Measurements from ENCODE around the gene IFFO2.

IFFO2 gene

DNA sequence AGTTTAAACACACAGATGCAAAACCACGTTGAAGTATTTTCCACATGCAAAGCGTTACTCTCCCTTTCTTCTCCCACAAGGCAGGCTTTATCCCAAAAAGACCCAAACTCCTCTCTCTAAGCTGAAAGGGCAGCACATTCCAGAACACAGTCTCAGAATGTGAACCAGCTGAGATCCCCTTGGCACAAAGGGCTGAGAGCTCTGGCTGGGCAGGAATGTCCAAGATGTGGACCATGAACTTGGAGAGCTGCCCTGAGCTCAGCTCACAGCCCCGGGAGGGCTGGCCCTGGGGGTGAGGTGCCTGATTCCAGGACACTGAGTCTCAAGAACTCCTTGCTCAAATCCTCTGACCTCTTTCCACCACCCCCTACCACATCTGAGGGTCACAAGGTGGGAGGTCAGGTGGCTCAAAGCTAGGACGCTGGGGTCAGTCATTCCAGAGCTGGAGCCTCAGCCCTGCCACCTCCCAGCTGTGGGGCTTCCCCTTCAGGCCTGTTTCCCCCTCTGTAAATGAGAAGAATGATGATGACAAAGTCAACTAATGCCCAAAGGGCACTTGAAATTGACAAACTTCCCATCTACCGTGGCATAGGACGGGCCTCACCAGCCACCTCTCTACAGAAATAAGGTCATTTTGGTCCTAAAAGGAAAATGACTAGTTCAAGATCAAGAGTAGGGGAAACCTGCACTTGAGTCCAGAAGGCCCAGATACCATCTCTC lies 65.6 kb downstream of the IFFO2 start:
- DNase-seq = no peak

DNA sequence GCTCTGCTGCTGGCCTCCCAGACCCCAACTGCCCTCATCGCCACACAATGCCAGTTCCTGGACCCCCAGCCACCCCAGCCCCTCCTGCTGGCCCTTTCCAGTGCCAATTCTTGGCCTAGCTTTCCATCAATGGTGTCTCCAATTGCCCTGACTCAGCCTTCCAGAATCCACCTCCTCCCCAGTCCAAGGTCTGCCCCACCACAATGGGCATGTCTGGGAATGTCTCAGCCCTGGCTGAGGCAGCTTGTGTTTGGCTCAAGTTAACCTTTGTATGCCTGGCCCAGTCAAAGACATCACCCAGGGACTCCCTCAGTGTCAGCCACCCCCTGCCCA lies 70.5 kb downstream of the IFFO2 start:
- DNase-seq = no peak

DNA sequence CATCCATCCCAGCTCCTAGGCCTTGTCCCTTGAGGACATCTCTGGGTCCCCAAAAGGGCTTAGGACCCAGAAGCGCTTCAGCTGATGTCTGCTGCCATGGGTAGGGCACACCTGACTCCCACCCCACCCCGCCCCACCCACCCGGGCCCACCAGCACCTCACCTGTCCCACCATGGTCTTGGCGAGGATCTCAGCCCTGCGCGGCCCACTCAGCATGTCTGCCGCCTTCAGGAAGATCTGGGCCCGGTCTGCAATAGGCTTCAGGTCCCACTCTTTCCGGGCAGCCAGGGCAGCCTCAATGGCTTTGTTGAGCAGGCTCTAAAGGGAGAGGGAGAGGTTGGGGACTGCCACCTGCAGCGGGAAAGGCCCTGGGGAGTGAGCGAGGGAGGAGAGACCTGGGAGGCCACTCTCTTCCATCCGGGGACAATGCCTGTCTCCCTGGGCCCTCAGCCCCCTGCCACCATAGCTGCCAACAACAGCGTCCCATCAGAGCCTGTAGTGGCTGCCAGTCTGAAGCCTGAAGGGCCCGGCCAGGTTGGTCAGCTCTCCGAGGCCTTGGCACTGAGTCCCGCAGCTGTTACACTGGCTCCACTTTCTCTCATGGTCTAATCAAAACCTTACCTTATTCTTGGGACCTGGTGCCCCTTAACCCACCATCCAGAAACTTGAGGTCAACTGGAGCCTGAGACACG lies 71.0 kb downstream of the IFFO2 start:
- no peak for DNase-seq

DNA sequence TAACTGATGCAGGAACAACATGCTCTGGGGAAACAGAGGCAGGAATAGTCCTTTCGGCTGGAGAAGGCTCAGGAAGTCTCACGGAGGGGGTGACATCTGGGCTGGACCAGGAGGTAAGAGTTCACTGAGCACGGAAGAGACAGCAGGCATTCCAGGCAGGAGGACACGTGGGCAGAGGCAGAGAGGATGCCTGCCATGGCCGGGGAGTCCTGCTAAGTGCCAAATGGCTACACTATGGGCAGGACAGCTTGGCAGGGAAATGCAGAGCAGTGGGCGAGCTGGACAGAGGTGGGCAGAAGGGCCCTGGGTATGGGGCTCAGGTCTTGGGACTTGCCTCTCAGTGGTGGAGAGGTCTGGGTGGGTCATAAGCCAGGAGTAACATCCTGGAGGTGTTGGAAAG lies 71.7 kb downstream of the IFFO2 start:
- no peak for DNase-seq

DNA sequence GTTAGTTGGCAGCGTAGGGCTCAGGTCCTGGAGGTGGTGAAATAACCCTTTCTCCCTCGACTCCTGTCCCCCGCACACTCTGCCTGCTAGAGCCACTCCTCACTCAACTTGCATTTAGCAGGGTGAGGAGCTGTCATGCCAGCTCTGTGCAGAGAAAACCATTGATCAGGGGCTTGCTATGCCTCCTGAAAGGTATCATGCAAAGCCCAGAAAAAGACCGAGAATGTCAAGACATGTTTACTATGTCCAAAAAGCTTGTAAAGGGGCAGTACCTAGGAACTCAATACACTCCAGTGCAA lies 72.1 kb downstream of the IFFO2 start:
- no peak for DNase-seq

DNA sequence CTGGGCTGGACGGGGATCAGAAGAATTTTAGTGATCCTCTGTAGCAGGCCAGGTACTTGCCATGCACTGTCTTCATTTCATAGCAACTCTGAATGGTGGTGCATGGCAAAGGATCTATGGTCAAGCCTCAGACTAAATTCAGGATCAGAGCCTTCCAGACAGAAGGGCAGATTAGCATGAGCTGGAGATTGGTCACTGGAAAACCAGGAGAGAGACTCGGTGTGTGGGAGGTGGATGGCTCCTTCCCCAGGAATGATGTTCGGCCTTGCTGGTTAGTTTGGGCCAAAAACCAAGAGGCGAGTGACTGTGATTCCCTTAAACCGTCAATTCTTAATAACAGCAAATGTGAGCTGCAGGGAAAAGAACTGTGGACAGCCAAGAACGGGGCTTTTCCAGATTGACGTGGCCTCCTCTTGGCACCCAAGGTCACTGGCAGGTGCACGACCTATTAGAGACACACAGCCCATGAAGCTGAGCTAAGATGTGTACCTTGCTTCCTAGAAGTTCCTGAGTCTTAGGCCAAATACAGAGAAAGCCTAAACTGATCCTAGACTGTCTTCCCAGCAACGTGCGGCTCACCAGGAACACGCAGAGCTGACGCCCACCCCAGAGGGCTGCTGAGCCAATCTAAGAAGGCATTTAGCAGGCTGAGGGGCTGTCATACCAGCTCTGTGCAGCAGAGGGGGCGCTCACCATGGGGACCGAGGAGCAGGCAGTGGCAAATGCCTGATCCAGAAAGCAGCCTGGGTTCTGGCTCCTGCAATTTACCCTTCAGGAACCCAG lies 72.6 kb downstream of the IFFO2 start:
- peak; percentile 53 for DNase-seq

DNA sequence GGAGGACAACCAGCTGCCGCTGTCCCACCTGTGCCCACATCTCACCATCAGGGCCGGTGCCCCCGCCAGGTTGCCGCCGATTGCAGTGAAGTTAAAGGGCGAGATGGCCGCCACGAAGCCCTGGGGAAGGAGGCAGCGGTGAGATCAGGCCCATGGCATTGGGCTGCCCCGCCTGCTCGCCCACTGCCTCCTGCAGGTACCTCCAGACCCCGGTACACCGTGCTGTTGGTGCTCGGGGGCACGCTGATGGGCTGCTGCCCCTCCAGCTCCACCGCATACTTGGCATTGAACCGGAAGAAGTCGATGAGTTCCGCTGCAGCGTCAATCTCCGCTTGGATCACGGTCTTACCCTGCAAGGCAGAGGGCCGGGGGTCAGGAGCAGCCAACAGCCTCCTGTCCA lies 73.4 kb downstream of the IFFO2 start:
- no peak for DNase-seq

DNA sequence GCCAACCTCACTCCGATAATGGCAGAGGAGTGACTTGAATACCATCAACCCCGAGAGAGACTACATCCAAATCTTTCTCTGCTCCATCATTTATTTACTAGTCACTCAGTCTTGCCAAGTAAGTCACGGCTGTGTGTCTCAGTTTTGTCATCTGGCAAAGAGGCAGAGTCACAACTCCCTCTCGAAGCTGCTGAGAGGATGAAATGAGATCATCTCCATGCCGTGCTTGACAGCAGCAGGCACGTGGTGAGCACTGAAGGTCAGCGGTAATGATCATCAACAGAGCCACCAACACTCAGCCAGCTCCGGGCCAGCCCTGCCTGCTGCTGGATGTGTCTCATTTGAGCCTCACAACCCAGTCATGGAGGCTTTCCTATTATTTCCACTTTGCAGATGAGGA lies 74.0 kb downstream of the IFFO2 start:
- no peak for DNase-seq

DNA sequence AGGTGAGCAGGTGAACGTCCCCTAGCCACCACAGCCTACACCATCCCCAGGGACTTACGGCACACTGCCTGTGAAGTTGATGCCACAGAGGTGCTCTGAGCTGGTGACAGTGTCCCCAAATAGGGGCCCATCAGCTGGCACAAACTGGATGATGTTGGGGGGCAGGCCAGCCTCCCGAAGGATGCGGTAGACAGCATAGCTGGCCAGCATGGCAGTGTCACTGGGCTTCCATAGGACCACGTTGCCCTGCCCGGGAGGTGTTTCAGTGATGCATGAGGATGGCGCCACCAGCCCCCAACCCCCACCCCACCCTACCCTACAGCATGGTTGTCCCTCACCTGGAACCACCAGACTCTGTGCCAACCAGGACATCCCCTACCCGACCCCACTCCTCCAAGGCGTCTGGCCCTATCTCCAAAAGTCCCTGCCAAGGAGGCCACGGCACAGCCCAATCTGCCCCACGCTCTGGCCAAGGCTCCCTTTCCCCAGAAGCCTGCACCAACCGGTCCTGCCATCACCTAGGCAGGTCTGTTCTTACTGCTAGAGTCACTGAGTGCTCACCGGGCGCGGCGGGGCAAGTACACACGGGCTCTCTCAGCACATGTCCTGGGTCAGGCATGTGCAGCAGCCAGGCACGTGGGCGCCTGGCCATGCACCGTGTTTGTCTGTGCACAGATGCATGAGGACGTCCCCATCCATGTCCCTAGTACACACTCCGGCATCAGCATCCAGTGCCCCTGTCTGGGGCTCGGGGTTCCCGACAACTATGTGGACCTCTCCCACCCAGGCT lies 74.6 kb downstream of the IFFO2 start:
- no peak for DNase-seq

DNA sequence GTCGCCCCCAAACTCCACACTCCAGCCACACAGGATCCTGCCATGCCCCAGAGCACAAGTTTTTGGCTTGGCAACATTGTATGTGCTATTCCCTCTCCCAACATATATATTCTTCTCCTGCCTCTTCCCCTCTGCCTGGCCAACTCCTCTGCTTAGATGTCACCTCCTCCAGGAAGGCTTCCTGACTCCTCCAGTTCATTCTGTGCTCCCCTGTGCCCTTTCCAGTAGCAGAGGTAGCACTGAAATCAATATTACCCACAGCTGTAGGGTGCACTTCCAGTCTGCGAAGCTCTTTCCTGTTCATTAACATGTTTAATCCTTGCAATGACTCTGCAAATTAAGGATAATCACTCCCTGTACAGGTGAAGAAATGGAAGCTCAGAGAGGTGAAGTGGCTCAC lies 75.3 kb downstream of the IFFO2 start:
- DNase-seq = no peak

DNA sequence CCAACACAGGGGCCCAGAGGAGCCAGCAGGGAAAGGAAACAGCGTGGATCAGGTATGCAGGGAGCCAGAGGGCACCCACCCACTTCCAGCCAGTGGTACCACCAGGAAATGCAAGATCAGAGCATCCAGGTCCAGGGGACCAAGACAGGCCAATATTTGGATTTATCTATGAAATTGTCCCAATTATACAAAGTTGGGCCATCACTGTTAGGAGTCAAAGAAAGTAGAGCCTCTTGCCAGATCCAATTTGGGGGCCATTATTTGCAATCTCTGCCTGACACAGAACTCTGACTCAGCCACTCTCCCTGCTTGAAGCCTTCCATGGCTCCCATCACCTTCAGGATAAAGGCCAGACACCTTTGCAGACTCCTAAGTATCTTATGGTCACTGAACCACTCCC lies 75.9 kb downstream of the IFFO2 start:
- DNase-seq = no peak

DNA sequence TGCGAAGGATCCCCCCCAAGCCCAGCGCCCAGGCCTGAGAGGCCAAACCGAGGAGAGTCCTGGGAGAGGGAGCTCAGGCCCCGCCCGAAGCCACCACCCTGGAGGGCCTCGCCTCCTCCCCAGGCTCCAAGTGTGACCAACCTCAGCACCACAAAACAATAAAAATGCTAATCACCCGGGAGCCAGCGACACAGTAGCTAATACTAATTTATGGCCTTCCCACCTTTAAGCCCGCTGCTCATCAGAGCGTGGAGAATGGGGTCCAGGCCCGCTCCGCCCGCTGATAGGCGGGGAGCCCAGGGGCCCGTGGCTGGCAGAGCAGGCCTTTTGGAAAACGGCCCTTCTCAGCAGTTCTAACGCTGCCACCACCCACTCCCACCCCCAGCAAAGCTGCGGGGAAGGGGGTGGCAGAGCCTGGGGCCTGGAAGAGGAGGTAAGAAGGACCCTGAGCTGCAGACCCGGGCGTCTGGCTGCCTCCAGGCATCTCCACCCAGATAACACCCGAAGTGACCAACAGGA lies 76.6 kb downstream of the IFFO2 start:
- no peak for DNase-seq

DNA sequence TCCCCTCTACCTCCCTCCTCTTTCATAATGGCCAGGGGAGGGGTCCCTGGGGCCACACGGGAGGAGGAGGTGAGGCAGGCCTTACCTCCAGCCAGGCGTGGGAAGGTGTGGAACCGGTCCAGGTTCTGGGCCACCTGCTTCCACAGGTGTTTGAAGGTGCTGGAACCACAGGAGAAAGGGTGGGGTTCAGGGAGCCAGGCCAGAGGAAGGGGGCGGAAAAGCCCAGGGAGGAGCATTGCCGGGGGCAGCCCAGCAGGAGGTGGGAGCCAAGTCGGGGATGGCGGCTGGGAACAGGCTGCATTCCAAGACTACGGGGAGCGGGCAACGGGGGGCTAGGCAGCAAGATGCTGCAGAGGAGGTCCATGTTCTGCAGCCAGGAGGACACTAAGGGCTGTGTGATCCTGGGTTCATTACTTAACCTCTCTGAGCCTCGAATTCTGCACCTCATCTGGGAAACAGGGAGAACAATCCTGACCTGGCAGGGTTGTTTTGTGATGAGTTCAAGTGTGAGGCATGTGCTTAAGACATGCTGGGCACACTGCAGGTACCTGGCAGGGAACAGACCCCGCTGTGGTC lies 77.2 kb downstream of the IFFO2 start:
- no peak for DNase-seq

DNA sequence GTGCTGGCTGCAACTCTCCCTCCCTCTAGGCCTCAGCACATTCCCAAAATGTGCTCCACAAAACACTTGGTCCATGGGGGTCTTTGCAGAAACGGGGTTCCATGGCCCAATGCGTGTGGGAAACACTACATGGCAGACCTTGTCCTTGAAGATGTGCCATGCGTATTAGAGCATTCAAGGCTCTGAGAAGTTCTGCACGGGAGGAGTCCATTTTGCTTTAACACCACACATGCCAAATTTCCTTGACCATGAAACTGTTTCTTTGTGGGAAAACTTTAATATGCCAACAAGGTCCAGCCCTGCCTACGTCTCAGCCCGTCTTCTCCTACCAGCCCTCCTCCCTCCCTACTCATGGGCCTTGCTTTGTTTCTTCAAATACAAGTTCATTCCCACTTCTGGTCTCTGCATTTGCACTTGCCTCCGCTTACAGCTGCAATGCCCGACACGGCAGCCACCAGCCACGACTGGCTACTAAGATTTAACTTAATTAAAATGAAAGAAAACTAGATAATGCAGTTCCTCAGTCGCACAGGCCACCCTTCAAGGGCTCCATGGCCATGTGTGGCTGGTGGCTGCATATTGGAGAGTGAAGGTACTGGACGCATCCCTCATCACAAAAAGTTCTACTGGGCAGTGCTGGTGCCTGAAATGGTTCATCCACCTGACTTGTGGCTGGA lies 77.8 kb downstream of the IFFO2 start:
- DNase-seq = no peak

DNA sequence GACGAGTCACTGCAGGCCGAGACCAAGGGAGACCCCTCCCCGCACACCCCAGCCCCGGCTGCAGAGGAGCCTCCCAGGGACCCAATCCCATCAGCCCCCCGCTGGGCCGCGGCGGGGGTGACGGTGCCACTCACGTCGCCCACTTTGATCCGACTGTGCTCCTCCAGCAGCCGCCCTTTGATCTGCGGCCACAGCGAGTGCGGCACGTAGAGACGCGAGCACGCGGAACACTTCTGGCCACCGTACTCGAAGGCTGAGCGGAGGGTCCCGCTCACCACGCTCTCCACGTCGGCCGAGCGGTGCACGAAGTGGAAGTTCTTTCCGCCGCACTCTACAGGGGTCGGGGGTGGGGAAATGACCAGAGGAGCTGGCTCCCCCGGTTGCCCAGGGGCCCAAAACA lies 79.2 kb downstream of the IFFO2 start:
- DNase-seq = no peak

DNA sequence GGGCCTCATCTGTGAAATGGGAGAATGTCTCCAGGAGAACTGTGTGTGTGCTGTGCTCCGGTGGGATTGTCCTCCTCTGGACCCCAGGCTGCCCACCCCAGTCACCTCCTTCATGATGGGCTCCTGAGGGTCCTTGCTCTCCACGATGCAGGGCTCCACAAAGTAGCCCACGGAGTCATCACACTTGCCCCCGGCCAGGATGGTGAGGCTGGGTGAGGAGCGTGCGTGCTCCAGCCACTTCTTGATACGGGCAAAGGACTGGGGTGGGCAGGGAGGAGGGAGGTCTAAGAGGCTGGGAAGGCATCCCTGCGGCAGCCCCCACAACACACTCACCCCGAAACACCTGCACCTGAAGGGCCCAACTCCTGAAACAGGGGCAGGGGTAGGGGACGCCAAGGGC lies 80.3 kb downstream of the IFFO2 start:
- no peak for DNase-seq

DNA sequence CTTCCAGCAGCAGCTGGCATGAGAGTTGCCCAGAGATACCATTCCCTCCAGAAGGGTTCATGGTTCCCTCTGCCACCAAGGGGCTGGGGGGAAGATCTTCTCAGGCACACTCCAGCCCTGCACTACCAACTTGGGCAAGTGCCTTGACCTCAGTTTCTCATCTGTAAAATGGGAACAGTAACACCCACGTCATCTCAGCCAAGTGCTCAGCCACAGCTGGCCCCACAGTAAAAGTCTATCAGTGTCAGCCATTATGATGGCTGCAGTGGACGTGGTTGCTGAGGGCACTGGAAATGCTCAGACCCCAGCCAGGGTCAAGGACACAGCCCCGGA lies 80.7 kb downstream of the IFFO2 start:
- DNase-seq = no peak

DNA sequence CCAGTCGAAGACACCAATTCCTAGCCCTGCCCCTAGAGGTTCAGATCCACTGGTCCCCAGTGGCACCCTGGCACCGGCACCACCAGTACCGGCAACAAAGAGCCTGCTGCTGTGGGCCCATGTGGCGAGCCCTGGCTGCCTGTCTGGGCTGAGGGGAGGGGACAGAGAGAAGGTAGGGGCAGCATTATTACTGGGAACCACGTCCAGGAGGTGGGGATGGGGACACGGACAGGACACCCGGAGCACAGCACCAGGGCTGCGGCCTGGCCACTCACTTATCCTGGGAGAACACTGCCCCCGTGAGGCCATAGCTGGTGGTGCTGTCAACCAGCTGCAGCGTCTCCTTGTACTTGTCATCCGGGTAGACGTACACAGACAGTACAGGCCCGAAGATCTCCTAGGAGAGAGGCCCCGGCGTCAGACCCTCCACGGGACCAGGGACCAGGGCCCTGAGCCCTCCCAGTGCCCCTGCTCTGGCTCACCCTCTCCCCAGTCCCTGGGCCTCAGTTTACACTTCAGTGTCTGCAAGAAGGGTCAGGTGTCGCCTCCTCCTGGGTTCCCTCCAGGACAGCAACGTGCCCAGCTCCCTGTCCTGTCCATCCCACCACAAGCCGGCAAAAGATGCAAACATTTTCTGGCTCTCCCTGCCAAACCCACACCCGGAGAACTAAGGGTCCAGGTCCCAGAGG lies 81.2 kb downstream of the IFFO2 start:
- peak; percentile 45 for DNase-seq

DNA sequence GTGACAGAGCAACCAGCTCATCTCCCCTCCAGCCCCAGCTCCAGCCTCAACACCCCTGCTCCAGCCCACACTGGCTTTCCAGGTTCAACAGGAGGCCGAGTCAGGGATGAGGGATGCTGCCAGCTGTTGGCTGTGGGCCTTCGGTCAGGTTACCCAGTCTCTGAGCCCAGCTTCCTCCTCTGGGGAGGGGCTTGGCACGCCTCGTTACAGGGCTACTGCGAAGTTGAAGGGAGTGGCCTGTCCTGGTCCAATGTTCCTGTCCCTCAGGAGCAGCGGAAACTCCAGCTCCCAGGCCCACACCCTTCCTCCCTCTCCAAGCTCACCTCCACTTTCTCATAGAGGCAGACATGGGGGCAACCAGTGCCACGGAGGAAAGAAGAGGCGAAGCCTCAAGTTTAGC lies 81.9 kb downstream of the IFFO2 start:
- no peak for DNase-seq

DNA sequence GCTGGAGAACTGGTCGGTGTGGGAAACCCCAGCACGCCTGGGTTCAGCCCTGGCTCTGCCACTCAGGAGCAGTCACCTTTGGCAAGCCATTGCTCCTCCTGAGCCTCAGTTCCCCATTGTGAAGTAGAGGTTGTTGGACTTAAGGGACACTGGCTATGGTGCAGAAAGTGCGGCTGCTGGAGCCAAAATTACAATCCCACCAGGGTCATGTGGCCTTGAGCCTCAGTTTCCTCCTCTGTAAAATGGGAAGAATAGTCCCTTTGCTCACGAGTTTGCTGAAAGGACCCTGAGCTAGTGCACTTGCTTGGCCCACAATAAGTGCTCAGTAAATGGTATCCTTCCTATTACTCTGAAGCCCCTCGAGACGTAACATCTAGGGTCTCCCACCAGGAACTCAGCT lies 82.4 kb downstream of the IFFO2 start:
- DNase-seq = no peak

DNA sequence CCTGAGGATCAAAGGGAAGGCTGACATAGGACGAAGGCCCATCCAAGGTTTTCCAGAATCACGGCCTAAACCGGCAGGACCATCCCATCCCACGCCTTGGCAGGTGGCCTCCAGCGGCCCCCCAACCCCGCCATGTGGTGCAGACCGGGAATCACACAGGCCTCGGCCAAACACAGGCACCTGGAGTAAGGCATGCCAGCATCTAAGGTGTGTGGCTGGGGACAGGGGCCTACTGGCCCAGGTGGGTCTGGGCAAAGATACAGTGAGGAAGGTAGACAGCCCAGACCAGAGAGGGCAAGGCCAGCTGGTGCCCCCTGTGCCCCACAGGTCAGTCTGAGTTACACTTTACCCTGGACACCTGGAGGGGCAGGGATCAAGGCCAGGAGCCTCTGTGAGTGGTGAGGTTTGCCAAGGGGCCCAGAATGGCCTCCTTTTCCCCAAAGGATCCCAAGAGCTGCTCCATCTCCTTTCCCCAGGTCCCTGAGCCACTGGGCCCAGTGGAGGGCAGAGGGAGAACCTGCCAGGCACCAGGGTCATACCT lies 84.3 kb downstream of the IFFO2 start:
- DNase-seq = no peak

Data from CD4-positive, alpha-beta T cell treated with Interferon gamma for 1 hour (primary cell).